Right renal cortex interstitium (tissue), 3 donors: ENCODE results near the gene ITGAD. TPM values are rescaled to one million over a fixed set of nuclear protein-coding genes. Genes with fewer than 3 reads are reported as not detected.

ENCODE experiments used
- DNase-seq, 3 donors: peaks; one replicate each; pipeline ENCODE4 v3.0.0-alpha.2; 2013; ENCODE audit warnings: low read depth in 3 of 3, low spot score in 2 of 3
- polyA plus RNA-seq, 3 donors: library from polyadenylated mRNA; unstranded; fragments of 120-200 nt; gene quantifications; one replicate each; pipeline ENCODE4 v1.2.1, GENCODE V29; 2013; ENCODE audit not compliant: insufficient read length in 3 of 3

The ITGAD gene
- polyA plus RNA-seq, 3 donors, result 0.21 to 0.39 (median 0.23) TPM

DNA sequence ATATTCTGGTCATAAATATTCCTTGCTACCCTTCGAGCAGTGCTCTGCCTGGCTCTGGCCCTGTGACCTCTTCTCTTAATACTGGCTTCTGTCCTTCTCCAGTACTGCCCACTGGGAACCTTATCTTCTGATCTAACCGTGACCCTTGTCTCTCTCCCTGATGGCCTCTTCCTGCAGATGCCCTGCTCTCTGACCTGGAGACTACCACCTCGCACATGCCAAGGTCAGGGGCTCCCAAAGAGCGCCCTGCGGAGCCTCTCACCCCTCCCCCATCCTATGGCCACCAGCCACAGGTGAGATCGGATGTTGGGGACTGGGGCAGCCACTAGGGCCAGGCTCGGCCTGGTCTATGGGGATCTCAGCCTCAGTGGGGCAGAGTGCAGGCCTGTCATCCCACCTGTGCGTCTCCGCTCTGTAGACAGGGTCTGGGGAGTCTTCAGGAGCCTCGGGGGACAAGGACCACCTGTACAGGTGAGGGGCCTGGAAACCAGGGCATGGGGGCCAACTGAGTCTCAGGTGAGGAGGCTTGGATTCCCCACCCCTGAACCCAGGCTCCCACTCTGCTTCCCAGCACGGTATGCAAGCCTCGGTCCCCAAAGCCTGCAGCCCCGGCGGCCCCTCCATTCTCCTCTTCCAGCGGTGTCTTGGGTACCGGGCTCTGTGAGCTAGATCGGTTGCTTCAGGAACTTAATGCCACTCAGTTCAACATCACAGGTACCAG lies 80.3 kb downstream of the ITGAD start:
- DNase-seq, result no peak

DNA sequence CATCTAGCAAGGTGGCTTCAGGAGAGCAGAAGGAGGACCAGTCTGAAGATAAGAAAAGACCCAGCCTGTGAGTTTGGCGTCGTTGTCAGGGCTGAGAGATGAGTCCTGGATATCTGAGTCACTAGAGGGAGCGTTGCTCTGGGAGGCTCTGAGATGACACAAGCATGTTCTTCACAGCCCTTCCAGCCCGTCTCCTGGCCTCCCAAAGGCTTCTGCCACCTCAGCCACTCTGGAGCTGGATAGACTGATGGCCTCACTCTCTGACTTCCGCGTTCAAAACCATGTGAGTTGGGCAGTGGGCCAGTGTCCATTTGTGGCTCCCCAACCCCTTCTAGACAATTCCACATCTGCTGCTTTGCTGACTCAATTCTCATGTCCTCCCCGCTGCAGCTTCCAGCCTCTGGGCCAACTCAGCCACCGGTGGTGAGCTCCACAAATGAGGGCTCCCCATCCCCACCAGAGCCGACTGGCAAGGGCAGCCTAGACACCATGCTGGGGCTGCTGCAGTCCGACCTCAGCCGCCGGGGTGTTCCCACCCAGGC lies 81.1 kb downstream of the ITGAD start:
- no peak for DNase-seq

DNA sequence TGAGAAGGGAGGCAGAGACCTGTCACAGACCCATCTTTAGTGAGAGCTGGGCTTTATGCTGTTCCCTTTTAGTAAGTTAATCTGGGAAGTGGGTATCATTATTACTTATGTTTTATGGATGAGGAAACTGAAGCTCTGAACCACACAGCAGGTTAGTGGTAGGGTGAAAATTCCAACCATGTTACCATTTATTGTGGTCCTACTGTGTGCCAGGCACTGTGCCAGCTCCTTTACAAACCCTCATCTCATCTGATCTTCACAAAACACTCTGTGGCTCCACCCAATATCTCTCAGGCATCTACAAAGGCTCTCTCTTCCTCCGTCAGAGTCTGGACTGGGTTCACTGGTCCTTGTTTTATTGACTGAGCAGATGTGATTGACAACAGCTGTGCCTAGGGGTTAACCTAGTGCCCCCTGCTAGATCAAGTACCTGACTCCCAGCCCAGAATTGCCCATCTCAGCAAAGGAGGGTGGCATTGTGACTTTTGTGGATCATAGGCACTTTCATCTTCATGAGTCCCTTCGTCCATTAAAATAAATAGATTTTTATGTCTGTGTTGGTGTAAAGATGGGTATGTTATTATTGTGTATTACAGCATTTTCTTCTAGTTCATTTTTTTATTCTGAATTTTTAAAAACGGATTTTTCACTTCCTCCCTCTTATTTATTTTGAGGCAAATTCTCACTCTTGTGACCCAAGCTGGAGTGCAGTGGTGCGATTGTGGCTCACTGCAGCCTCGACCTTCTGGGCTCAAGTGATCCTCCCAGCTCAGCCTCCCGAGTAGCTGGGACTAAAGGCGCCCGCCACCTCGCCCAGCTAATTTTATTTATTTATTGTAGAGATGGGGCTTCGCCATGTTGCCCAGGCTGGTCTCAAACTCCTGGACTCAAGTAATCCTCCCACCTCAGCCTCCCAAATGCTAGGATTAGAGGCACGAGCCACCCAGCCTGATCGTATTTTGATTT lies 81.9 kb downstream of the ITGAD start:
- DNase-seq, result no peak

DNA sequence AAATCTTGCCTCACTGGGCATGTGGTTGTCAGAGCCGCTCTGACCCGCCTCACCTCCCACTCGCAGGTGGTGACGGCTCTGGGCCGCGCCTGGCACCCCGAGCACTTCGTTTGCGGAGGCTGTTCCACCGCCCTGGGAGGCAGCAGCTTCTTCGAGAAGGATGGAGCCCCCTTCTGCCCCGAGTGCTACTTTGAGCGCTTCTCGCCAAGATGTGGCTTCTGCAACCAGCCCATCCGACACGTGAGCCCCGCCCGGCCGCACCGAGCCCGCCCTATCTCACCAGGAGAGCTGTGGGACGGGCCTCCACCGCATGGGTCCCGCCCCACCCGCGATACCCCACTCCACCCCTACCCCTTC lies 82.8 kb downstream of the ITGAD start:
- DNase-seq, result no peak

Other genes with a start within 250 kb of the ITGAD start
- 1 to 10 TPM in 2 of 3 donors, under 1 TPM in 1; 0.78 to 1.4 (median 1.2) TPM for gene PRSS36, start 243.3 kb upstream of the ITGAD start, polyA plus RNA-seq
- 100 to 1,000 TPM; 627 to 720 (median 667) TPM for gene FUS, start 213.2 kb upstream of the ITGAD start, polyA plus RNA-seq
- gene PYCARD, start 190.6 kb upstream of the ITGAD start, polyA plus RNA-seq, result 10 to 100 TPM in 1 of 3 donors, 1 to 10 TPM in 2; 8.1 to 10.7 (median 9.4) TPM
- gene TRIM72, start 179.2 kb upstream of the ITGAD start, polyA plus RNA-seq, result under 1 TPM; 0.06 to 0.07 (median 0.06) TPM
- gene PYDC1, start 176.2 kb upstream of the ITGAD start, polyA plus RNA-seq, result not detected
- gene ITGAM, start 133.4 kb upstream of the ITGAD start, polyA plus RNA-seq, result 1 to 10 TPM; 1.5 to 2.0 (median 1.9) TPM
- gene ITGAX, start 38.2 kb upstream of the ITGAD start, polyA plus RNA-seq, result under 1 TPM; 0.53 to 0.69 (median 0.57) TPM
- under 1 TPM; 0.55 to 0.92 (median 0.86) TPM for gene COX6A2, start 35.0 kb downstream of the ITGAD start, polyA plus RNA-seq
- 1 to 10 TPM; 2.4 to 2.9 (median 2.4) TPM for gene ZNF843, start 49.5 kb downstream of the ITGAD start, polyA plus RNA-seq
- 10 to 100 TPM in 1 of 3 donors, 1 to 10 TPM in 2; 9.2 to 10.8 (median 9.4) TPM for gene ARMC5, start 66.2 kb downstream of the ITGAD start, polyA plus RNA-seq
- 10 to 100 TPM; 35.6 to 41.8 (median 36.8) TPM for gene TGFB1I1, start 78.8 kb downstream of the ITGAD start, polyA plus RNA-seq
- gene SLC5A2, start 89.8 kb downstream of the ITGAD start, polyA plus RNA-seq, result 10 to 100 TPM; 41.1 to 46.7 (median 42.4) TPM
- 10 to 100 TPM; 69.2 to 72.4 (median 71.8) TPM for gene RUSF1, start 115.1 kb downstream of the ITGAD start, polyA plus RNA-seq
- gene AHSP, start 134.6 kb downstream of the ITGAD start, polyA plus RNA-seq, result 1 to 10 TPM; 6.2 to 9.4 (median 8.4) TPM